ENCODE results near the gene GAS7.

GAS7 gene

GRCh38 chr17:9935408-9935807, 263.0 kb downstream of the GAS7 start:
- CTCF ChIA-PET: interaction anchor here (1.2 to 4.8 kb wide), 4 partner anchors 11 to 682 kb away, joined by 3 to 31 read pairs (median 8); no protein-coding TSS in a partner anchor
- H3K4me3 ChIP-seq (ENCODE audit: low read depth, low read length): no peak overlapping the region
- no peak for DNase-seq (ENCODE audit: low read depth, low spot score)
- TF ChIP-seq CTCF (IDR thresholded peaks at IDR 0.05; ENCODE audit: insufficient read depth, low read length, missing control alignments): no peak
- POLR2A ChIA-PET: interaction anchor here (0.6 kb wide), 1 partner anchor 11 kb away, joined by 3 read pairs; no protein-coding TSS in a partner anchor

- no peak overlapping the region for H3K4me3 ChIP-seq (ENCODE audit: low read depth, low read length)
- ChIA-PET POLR2A (no interaction called here), CTCF (interaction anchor here (2.0 to 4.8 kb wide), 2 partner anchors 10 to 25 kb away, joined by 8 to 31 read pairs; no protein-coding TSS in a partner anchor)
- no peak for DNase-seq (ENCODE audit: low read depth, low spot score)
- no peak for TF ChIP-seq CTCF (IDR thresholded peaks at IDR 0.05; ENCODE audit: insufficient read depth, low read length, missing control alignments)
Measured at GRCh38 chr17:9934331-9934730, 264.1 kb downstream of the GAS7 start.

- ChIA-PET POLR2A (no interaction called here), CTCF (interaction anchor here (1.8 kb wide), 1 partner anchor 685 kb away, joined by 6 read pairs; no protein-coding TSS in a partner anchor)
- DNase-seq (ENCODE audit: low read depth, low spot score): no peak
- no peak overlapping the region for H3K4me3 ChIP-seq (ENCODE audit: low read depth, low read length)
- TF ChIP-seq CTCF (IDR thresholded peaks at IDR 0.05; ENCODE audit: insufficient read depth, low read length, missing control alignments): no peak
Measured at GRCh38 chr17:9932491-9932890, 265.9 kb downstream of the GAS7 start.

GRCh38 chr17:9931144-9931741, 267.2 kb downstream of the GAS7 start:
- TF ChIP-seq CTCF (IDR thresholded peaks at IDR 0.05; ENCODE audit: insufficient read depth, low read length, missing control alignments): no peak
- ChIA-PET CTCF (interaction anchor here (1.2 to 1.8 kb wide), 2 partner anchors 28 to 686 kb away, joined by 3 to 6 read pairs; no protein-coding TSS in a partner anchor), POLR2A (no interaction called here)
- no peak overlapping the region for H3K4me3 ChIP-seq (ENCODE audit: low read depth, low read length)
- no peak for DNase-seq (ENCODE audit: low read depth, low spot score)

- no peak for DNase-seq (ENCODE audit: low read depth, low spot score)
- no peak overlapping the region for H3K4me3 ChIP-seq (ENCODE audit: low read depth, low read length)
- POLR2A ChIA-PET: interaction anchor here (0.6 kb wide), 1 partner anchor 26 kb away, joined by 3 read pairs; no protein-coding TSS in a partner anchor
- CTCF ChIA-PET: interaction anchor here (1.2 to 7.3 kb wide), 3 partner anchors 11 to 687 kb away, joined by 3 to 124 read pairs (median 11); no protein-coding TSS in a partner anchor
- no peak for TF ChIP-seq CTCF (IDR thresholded peaks at IDR 0.05; ENCODE audit: insufficient read depth, low read length, missing control alignments)
Measured at GRCh38 chr17:9929871-9930270, 268.5 kb downstream of the GAS7 start.

GRCh38 chr17:9928601-9929333, 269.6 kb downstream of the GAS7 start:
- H3K4me3 ChIP-seq (ENCODE audit: low read depth, low read length): no peak overlapping the region
- peak; percentile 37 for DNase-seq (ENCODE audit: low read depth, low spot score)
- CTCF ChIA-PET: interaction anchor here (0.7 to 7.3 kb wide), 18 partner anchors 10 to 702 kb away, joined by 3 to 124 read pairs (median 4); no protein-coding TSS in a partner anchor
- POLR2A ChIA-PET: no interaction called here
- peak; percentile 33 for TF ChIP-seq CTCF (IDR thresholded peaks at IDR 0.05; ENCODE audit: insufficient read depth, low read length, missing control alignments)
